Measurements from ENCODE around the gene RAPGEF4.

Gene RAPGEF4

GRCh38 chr2:172877826-172878225 is 142.2 kb downstream of the RAPGEF4 start:
- no peak for DNase-seq (ENCODE audit: low read depth)
- H3K4me3 ChIP-seq (ENCODE audit: low read depth, low read length) = no peak overlapping the region
- no peak for TF ChIP-seq CTCF (IDR thresholded peaks at IDR 0.05; ENCODE audit: insufficient read depth, low read depth, low read length, missing control alignments)

- DNase-seq (ENCODE audit: low read depth) = no peak
- no peak for TF ChIP-seq CTCF (IDR thresholded peaks at IDR 0.05; ENCODE audit: insufficient read depth, low read depth, low read length, missing control alignments)
- H3K4me3 ChIP-seq (ENCODE audit: low read depth, low read length) = no peak overlapping the region
Measured at GRCh38 chr2:172878260-172878659, 142.6 kb downstream of the RAPGEF4 start.

- TF ChIP-seq CTCF (IDR thresholded peaks at IDR 0.05; ENCODE audit: insufficient read depth, low read depth, low read length, missing control alignments) = no peak
Measured at GRCh38 chr2:172884336-172884735, 148.7 kb downstream of the RAPGEF4 start.

GRCh38 chr2:172885996-172886395 is 150.4 kb downstream of the RAPGEF4 start:
- H3K4me3 ChIP-seq (ENCODE audit: low read depth, low read length) = no peak overlapping the region
- TF ChIP-seq CTCF (IDR thresholded peaks at IDR 0.05; ENCODE audit: insufficient read depth, low read depth, low read length, missing control alignments) = no peak
- no peak for DNase-seq (ENCODE audit: low read depth)

More at GRCh38 chr2:172884336-172884735, 148.7 kb downstream of the RAPGEF4 start:
- H3K4me3 ChIP-seq (ENCODE audit: low read depth, low read length) = no peak overlapping the region
- DNase-seq (ENCODE audit: low read depth) = no peak

- DNase-seq (ENCODE audit: low read depth) = no peak
- H3K4me3 ChIP-seq (ENCODE audit: low read depth, low read length) = no peak overlapping the region
- TF ChIP-seq CTCF (IDR thresholded peaks at IDR 0.05; ENCODE audit: insufficient read depth, low read depth, low read length, missing control alignments) = no peak
Measured at GRCh38 chr2:172887280-172887679, 151.6 kb downstream of the RAPGEF4 start.

- no peak overlapping the region for H3K4me3 ChIP-seq (ENCODE audit: low read depth, low read length)
- no peak for TF ChIP-seq CTCF (IDR thresholded peaks at IDR 0.05; ENCODE audit: insufficient read depth, low read depth, low read length, missing control alignments)
- no peak for DNase-seq (ENCODE audit: low read depth)
Measured at GRCh38 chr2:172888714-172889669, 153.3 kb downstream of the RAPGEF4 start.
